H1 (cell line): Measurements from ENCODE around the gene TNFRSF1A. TPM values are rescaled to one million over a fixed set of nuclear protein-coding genes. Genes with fewer than 3 reads are reported as not detected.
A peak's percentile ranks its signal among the peaks of the same experiment; 100 is the strongest.

Experiments used
- CTCF ChIA-PET: fragments of 300-600 bp; sonication (Branson Sonifier 250); formaldehyde crosslinking; loops from one replicate; lab custom pipeline; 2021; ENCODE audit not compliant: partially characterized antibody; lab: Charles Lee
- POLR2A ChIA-PET: fragments of 300-600 bp; sonication (Branson Sonifier 250); formaldehyde crosslinking; loops from one replicate; lab custom pipeline; 2021; ENCODE audit warnings: inconsistent platforms; ENCODE audit not compliant: partially characterized antibody; lab: Charles Lee
- DNase-seq, 2 experiments: peaks; one replicate each; pipeline versions ENCODE4 v3.0.0 to v3.0.0-alpha.2; 2010 to 2022; ENCODE audit warnings: low spot score in 2 of 2, low read depth in 1 of 2, mixed read lengths in 1 of 2
- FAIRE-seq: peaks from 2 replicates; lab custom pipeline; 2011; peaks lifted over from hg19 to GRCh38; lab: Jason Lieb, UNC
- H2AFZ ChIP-seq: 2 replicates; pipeline ENCODE4 v1.8.1; 2012; ENCODE audit warnings: low read length, inconsistent platforms
- H2AK5ac ChIP-seq: 2 replicates; pipeline ENCODE4 v1.6.1; 2013; ENCODE audit warnings: low read depth, low read length
- H2BK120ac ChIP-seq: replicated peaks from 2 replicates; pipeline ENCODE3; 2013; ENCODE audit warnings: low read depth, low read length, inconsistent platforms
- H2BK12ac ChIP-seq: 2 replicates; pipeline ENCODE4 v1.6.1; 2013; ENCODE audit warnings: low read depth, low read length
- H2BK15ac ChIP-seq: 2 replicates; pipeline ENCODE4 v1.6.1; 2013; ENCODE audit warnings: low read length
- H2BK20ac ChIP-seq: 2 replicates; pipeline ENCODE4 v1.6.1; 2013; ENCODE audit warnings: low read length
- H2BK5ac ChIP-seq: 2 replicates; pipeline ENCODE4 v1.6.1; 2013; ENCODE audit warnings: low read depth, low read length
- H3K14ac ChIP-seq: 2 replicates; pipeline ENCODE4 v1.6.1; 2013; ENCODE audit warnings: inconsistent platforms; ENCODE audit not compliant: insufficient read length
- H3K18ac ChIP-seq: 2 replicates; pipeline ENCODE4 v1.6.1; 2013; ENCODE audit warnings: low read length; ENCODE audit errors: extremely low read depth
- H3K23ac ChIP-seq: 2 replicates; pipeline ENCODE4 v1.6.1; 2013; ENCODE audit warnings: inconsistent platforms; ENCODE audit not compliant: insufficient read length
- H3K23me2 ChIP-seq: 2 replicates; pipeline ENCODE4 v1.6.1; 2013; ENCODE audit warnings: low read depth, low read length
- H3K27ac ChIP-seq: 2 replicates; pipeline ENCODE4 v1.6.1; 2011; ENCODE audit warnings: low read depth, low read length, inconsistent platforms
- H3K27me3 ChIP-seq, 4 experiments: replicated peaks in 1 of 4; 1 replicate in 1 of 4; 2 replicates in 3 of 4; pipeline versions ENCODE4 v1.6.1 to v1.8.1; 2011 to 2013; ENCODE audit warnings: low read length in 3 of 4, mild to moderate bottlenecking in 3 of 4, inconsistent platforms in 2 of 4, mixed read lengths in 2 of 4, moderate library complexity in 1 of 4; ENCODE audit not compliant: control insufficient read depth in 3 of 4, insufficient read depth in 3 of 4; ENCODE audit errors: extremely low read depth in 1 of 4
- H3K36me3 ChIP-seq, 4 experiments: 2 replicates each; pipeline versions ENCODE4 v1.6.1 to v1.8.1; 2011 to 2013; ENCODE audit warnings: mild to moderate bottlenecking in 4 of 4, low read length in 3 of 4, moderate library complexity in 2 of 4, control low read depth in 1 of 4, inconsistent platforms in 1 of 4; ENCODE audit not compliant: insufficient read depth in 4 of 4, control insufficient read depth in 2 of 4
- H3K4ac ChIP-seq: replicated peaks from 2 replicates; pipeline ENCODE3; 2013; ENCODE audit warnings: low read length, low read depth, mixed read lengths, inconsistent platforms; ENCODE audit not compliant: insufficient read length
- H3K4me1 ChIP-seq, 4 experiments: replicated peaks in 1 of 4; 1 replicate in 1 of 4; 2 replicates in 3 of 4; pipeline versions ENCODE4 v1.6.1 to v1.8.1; 2011 to 2013; ENCODE audit warnings: low read length in 3 of 4, inconsistent platforms in 2 of 4, mixed read lengths in 1 of 4; ENCODE audit not compliant: insufficient read depth in 4 of 4, control insufficient read depth in 3 of 4
- H3K4me2 ChIP-seq, 2 experiments: 2 replicates each; pipeline versions ENCODE4 v1.6.1 to v1.8.1; 2011 to 2013; ENCODE audit warnings: low read depth in 2 of 2, low read length in 2 of 2, control low read depth in 1 of 2, inconsistent platforms in 1 of 2, mild to moderate bottlenecking in 1 of 2; ENCODE audit not compliant: insufficient read depth in 1 of 2
- H3K4me3 ChIP-seq, 4 experiments: fragments of 200-600, 300-600 bp in 1 of 4; sonication (generic), shearing (Covaris generic), sonication (Bioruptor Twin) in 1 of 4; 2 replicates each; pipeline versions ENCODE4 v1.5.1 to v1.8.1; 2011 to 2016; ENCODE audit warnings: low read length in 4 of 4, low read depth in 3 of 4, control low read depth in 2 of 4, inconsistent platforms in 2 of 4, mild to moderate bottlenecking in 2 of 4, mixed read lengths in 1 of 4, moderate library complexity in 1 of 4; ENCODE audit not compliant: insufficient read depth in 2 of 4; ENCODE audit errors: extremely low read depth in 1 of 4
- H3K56ac ChIP-seq: replicated peaks from 2 replicates; pipeline ENCODE3; 2013; ENCODE audit warnings: low read depth, mild to moderate bottlenecking, mixed read lengths, low read length, inconsistent platforms; ENCODE audit not compliant: insufficient read length
- H3K79me1 ChIP-seq: 2 replicates; pipeline ENCODE4 v1.6.1; 2013; ENCODE audit warnings: low read depth, low read length, control low read depth
- H3K79me2 ChIP-seq, 2 experiments: 2 replicates each; pipeline versions ENCODE4 v1.6.1 to v1.8.1; 2012 to 2013; ENCODE audit warnings: low read length in 2 of 2, mild to moderate bottlenecking in 2 of 2, inconsistent platforms in 1 of 2; ENCODE audit not compliant: insufficient read depth in 2 of 2, control insufficient read depth in 1 of 2
- H3K9ac ChIP-seq, 4 experiments: replicated peaks in 1 of 4; 1 replicate in 1 of 4; 2 replicates in 3 of 4; pipeline versions ENCODE4 v1.6.1 to v1.8.1; 2011 to 2013; ENCODE audit warnings: low read depth in 3 of 4, low read length in 3 of 4, control low read depth in 2 of 4, mild to moderate bottlenecking in 2 of 4, moderate library complexity in 2 of 4, inconsistent platforms in 1 of 4; ENCODE audit errors: extremely low read depth in 1 of 4
- H3K9me3 ChIP-seq, 2 experiments: 2 replicates each; pipeline versions ENCODE4 v1.6.1 to v1.8.1; 2012 to 2013; ENCODE audit warnings: mild to moderate bottlenecking in 2 of 2, moderate library complexity in 2 of 2, control low read depth in 1 of 2, inconsistent platforms in 1 of 2, low read depth in 1 of 2, low read length in 1 of 2, mixed read lengths in 1 of 2; ENCODE audit not compliant: insufficient read depth in 2 of 2
- H4K20me1 ChIP-seq, 2 experiments: replicated peaks in 1 of 2; 2 replicates each; pipeline versions ENCODE3 to v1.8.1; 2011 to 2013; ENCODE audit warnings: inconsistent platforms in 2 of 2, low read length in 2 of 2, mild to moderate bottlenecking in 1 of 2; ENCODE audit not compliant: insufficient read depth in 2 of 2, control insufficient read depth in 1 of 2
- H4K5ac ChIP-seq: 2 replicates; pipeline ENCODE4 v1.6.1; 2013; ENCODE audit warnings: low read length, low read depth, mixed read lengths, inconsistent platforms; ENCODE audit not compliant: insufficient read length
- H4K8ac ChIP-seq: 2 replicates; pipeline ENCODE4 v1.8.0; 2013; ENCODE audit warnings: mild to moderate bottlenecking, moderate library complexity, low read length, inconsistent platforms; ENCODE audit not compliant: insufficient read depth; ENCODE audit errors: extremely low read depth
- H4K91ac ChIP-seq: replicated peaks from 2 replicates; pipeline ENCODE3; 2013; ENCODE audit warnings: low read length, mixed read lengths, inconsistent platforms; ENCODE audit not compliant: insufficient read length
- CBX8 ChIP-seq: fragments of 300-800, 300-1000 bp; sonication (generic); IDR thresholded peaks from 2 replicates; pipeline ENCODE4 v1.7.1; 2016; ENCODE audit warnings: low read depth, low read length, borderline replicate concordance
- EP300 ChIP-seq, 2 experiments: IDR thresholded peaks; 1 replicate in 1 of 2; 2 replicates in 1 of 2; pipeline ENCODE4 v1.6.1; 2011 to 2012; ENCODE audit warnings: low read depth in 2 of 2, low read length in 2 of 2, mild to moderate bottlenecking in 2 of 2, borderline replicate concordance in 1 of 2, inconsistent platforms in 1 of 2, moderate library complexity in 1 of 2
- RAD21 ChIP-seq, 2 experiments: IDR thresholded peaks in 1 of 2; conservative IDR thresholded peaks in 1 of 2; 2 replicates each; pipeline ENCODE4 v1.6.1; 2011; ENCODE audit warnings: low read depth in 2 of 2, low read length in 2 of 2, improper control_type of control experiment in 1 of 2, inconsistent platforms in 1 of 2, mild to moderate bottlenecking in 1 of 2, moderate library complexity in 1 of 2
- TEAD4 ChIP-seq: IDR thresholded peaks from 2 replicates; pipeline ENCODE4 v1.6.1; 2012; ENCODE audit warnings: low read depth, low read length, inconsistent platforms, mixed read lengths
- YY1 ChIP-seq: IDR thresholded peaks from 2 replicates; pipeline ENCODE4 v1.6.1; 2011; ENCODE audit warnings: low read depth, mild to moderate bottlenecking, low read length
- WGBS, 2 experiments: shearing (Covaris generic) in 1 of 2; methylation state at CpG; one replicate each; pipeline versions ENCODE4 v1.1.6 to v1.1.7; 2013 to 2015; ENCODE audit warnings: low lambda C conversion rate in 2 of 2, mixed read lengths in 2 of 2, inconsistent platforms in 1 of 2, low coverage in 1 of 2, missing lambda C conversion rate in 1 of 2; ENCODE audit not compliant: insufficient replicate concordance in 2 of 2, insufficient coverage in 1 of 2, insufficient read length in 1 of 2; ENCODE audit errors: extremely low coverage in 1 of 2, missing lambda C conversion rate in 1 of 2; 5-methylcytosine and 5-hydroxymethylcytosine counted together
- polyA plus RNA-seq, 7 experiments: library from polyadenylated mRNA; depleted of rRNA in 3 of 7; stranded (reverse) in 5 of 7; unstranded in 2 of 7; fragments of >200 nt in 5 of 7; fragments of 200-250 nt in 2 of 7; gene quantifications; 1 replicate in 5 of 7; 2 replicates in 1 of 7; 4 replicates in 1 of 7; pipeline versions ENCODE4 v1.2.1 to v1.2.3, GENCODE V29; 2011 to 2013; ENCODE audit warnings: missing spikeins in 2 of 7, mixed read lengths in 2 of 7
- total RNA-seq: library from RNA; stranded (reverse); fragmentation: NEBNext Ultra II Directional; extraction: Animal tissue kit (Norgen Biotek cat#: 25700); gene quantifications from 2 replicates; pipeline ENCODE4 v1.2.1, GENCODE V29; 2021
- TF ChIP-seq, protein P1 (sequence below), 3 experiments: IDR thresholded peaks; 1 replicate in 2 of 3; 2 replicates in 1 of 3; pipeline versions ENCODE4 v1.5.1 to v1.6.1; 2011; ENCODE audit warnings: low read length in 3 of 3, mild to moderate bottlenecking in 3 of 3, inconsistent platforms in 2 of 3, low read depth in 1 of 3, moderate library complexity in 1 of 3; ENCODE audit not compliant: insufficient read depth in 1 of 3; ENCODE audit errors: control extremely low read depth in 1 of 3

The TNFRSF1A gene
- total and polyA plus RNA-seq, 2 of the 8 experiments (the other 6 are each of a cell fraction or from before 2014, with no cell fraction given), result 28.7 to 42.1 TPM

DNA sequence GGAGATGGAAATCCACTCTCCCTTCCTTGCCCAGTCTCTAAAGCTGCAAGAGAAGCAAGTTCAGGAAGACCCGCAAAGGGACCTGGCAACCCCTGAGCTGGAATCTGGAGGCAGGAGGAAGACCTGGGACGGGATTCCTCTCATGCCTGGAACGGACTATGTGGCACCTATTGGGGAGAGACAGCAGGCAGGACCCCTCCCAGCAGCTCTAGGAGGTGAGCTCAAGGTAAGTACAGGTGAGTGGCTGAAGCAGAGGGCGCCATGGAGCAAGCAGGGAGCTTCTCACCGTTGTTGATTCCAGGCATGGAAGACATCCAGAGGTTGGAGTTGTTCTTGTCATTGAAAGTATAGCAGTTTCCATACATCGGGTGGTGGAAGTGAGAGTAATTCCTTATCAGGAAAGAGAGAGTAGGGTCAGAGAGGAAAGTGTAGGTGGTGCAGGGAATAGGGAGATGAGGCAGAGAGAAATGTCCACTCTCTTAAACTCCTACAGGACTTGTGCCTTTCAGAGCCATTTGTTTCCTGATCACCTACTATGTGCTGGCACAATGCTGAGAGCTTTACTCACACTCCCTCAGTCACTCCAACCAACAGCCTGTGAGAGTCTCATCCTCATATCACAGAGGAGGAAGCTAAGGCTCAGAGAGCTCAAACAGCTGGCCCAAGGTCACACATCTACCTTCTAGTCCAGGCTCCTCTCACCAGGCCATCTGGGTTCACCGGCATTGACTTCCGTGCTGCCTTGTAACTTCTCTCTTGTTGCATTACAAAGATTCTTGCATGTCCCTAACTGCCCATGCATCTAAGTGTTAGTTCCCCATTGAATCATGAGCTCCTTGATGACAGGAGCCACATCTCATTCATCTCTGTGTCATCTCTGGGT lies 13.9 kb upstream of the TNFRSF1A start:
- Histone ChIP-seq H3K23ac (no peak overlapping the region), H3K4me2 (no peak overlapping the region), H2AK5ac (no peak overlapping the region), H2BK120ac (no peak overlapping the region), H3K4me3 (no peak overlapping the region), H4K91ac (no peak overlapping the region), H2BK20ac (peak overlapping the region; percentile 41; the same call in 1 of the 2 replicates), H3K9me3 (no peaks in the 10 kb centered on the region), H3K27ac (no peak overlapping the region), H2AFZ (no peak overlapping the region), H4K5ac (no peak overlapping the region), H3K9ac (no peak overlapping the region), H4K8ac (no peak overlapping the region), H3K4ac (no peak overlapping the region), H2BK15ac (no peak overlapping the region), H3K4me1 (peaks cover 0 to 9% (median 0%) of the 10 kb centered on the region in 4 experiments; a peak in 4 of 7 replicates), H3K14ac (no peak overlapping the region), H3K36me3 (peaks cover 2 to 47% (median 13%) of the 10 kb centered on the region in 4 experiments), H3K79me1 (0 out of 2 replicates have a peak, but pooled peaks cover 2% of the 10 kb centered on the region), H4K20me1 (peaks cover 0 to 7% of the 10 kb centered on the region in 2 experiments), H2BK5ac (peak overlapping the region; percentile 73; the same call in 1 of the 2 replicates), H3K79me2 (no peaks in the 10 kb centered on the region), H3K18ac (no peak overlapping the region; the same call in 1 of the 2 replicates), H3K23me2 (no peaks in the 10 kb centered on the region), H3K56ac (no peak overlapping the region), H2BK12ac (no peak overlapping the region), H3K27me3 (no peaks in the 10 kb centered on the region)
- WGBS, 2 experiments, result 81% methylated on average over 8 of the region's 8 CpGs; no CpG with 5 or more reads in 1 of the 2 experiments
- ChIA-PET CTCF (interaction anchor here (0.7 to 4.9 kb wide), 24 partner anchors 8 to 194 kb away, joined by 3 to 74 read pairs (median 6); partner anchors contain the start of genes LTBR, SCNN1A and TNFRSF1A), POLR2A (interaction anchor here (0.7 to 10.6 kb wide), 15 partner anchors 12 to 115 kb away, joined by 3 to 141 read pairs (median 5); partner anchors contain the start of genes SCNN1A, TNFRSF1A and VAMP1)
- FAIRE-seq (no peak), DNase-seq (peak; percentile 53 to 74)
- TF ChIP-seq YY1 (0 out of 2 replicates have a peak, but pooled peaks have one; percentile 22), TEAD4 (peak; percentile 67), EP300 (IDR thresholded peaks at IDR 0.05; ENCODE audit: borderline replicate concordance in 1 of 2, low read depth in 2 of 2, low read length in 2 of 2) (0 out of 3 replicates have a peak, but pooled peaks of 1 of the 2 experiments have one; percentile 22), RAD21 (IDR thresholded peaks at IDR 0.05 in 1 of 2, conservative IDR thresholded peaks at IDR 0.05 in 1 of 2; ENCODE audit: low read depth in 2 of 2, low read length in 2 of 2) (peak; percentile 43 to 60; a peak in 3 of 4 replicates), CBX8 (no peak)
- TF ChIP-seq, protein P1, sequence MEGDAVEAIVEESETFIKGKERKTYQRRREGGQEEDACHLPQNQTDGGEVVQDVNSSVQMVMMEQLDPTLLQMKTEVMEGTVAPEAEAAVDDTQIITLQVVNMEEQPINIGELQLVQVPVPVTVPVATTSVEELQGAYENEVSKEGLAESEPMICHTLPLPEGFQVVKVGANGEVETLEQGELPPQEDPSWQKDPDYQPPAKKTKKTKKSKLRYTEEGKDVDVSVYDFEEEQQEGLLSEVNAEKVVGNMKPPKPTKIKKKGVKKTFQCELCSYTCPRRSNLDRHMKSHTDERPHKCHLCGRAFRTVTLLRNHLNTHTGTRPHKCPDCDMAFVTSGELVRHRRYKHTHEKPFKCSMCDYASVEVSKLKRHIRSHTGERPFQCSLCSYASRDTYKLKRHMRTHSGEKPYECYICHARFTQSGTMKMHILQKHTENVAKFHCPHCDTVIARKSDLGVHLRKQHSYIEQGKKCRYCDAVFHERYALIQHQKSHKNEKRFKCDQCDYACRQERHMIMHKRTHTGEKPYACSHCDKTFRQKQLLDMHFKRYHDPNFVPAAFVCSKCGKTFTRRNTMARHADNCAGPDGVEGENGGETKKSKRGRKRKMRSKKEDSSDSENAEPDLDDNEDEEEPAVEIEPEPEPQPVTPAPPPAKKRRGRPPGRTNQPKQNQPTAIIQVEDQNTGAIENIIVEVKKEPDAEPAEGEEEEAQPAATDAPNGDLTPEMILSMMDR (IDR thresholded peaks at IDR 0.05; ENCODE audit: control extremely low read depth in 1 of 3, insufficient read depth in 1 of 3, low read depth in 1 of 3, low read length in 3 of 3), result peak; percentile 50 to 72 (median 69)
